Loucy (cell line): ENCODE measurements around the gene ARHGAP22.

Experiments used
- H2AFZ ChIP-seq: fragments of 200-600 bp; sonication (generic); 2 replicates; pipeline ENCODE4 v1.6.0; 2016; ENCODE audit warnings: antibody characterized with exemption, mild to moderate bottlenecking, low read length, moderate library complexity
- H3F3A ChIP-seq: fragments of 200-600 bp; 2 replicates; pipeline ENCODE4 v1.6.0; 2016; ENCODE audit warnings: antibody characterized with exemption, low read depth, mild to moderate bottlenecking
- H3K27me3 ChIP-seq: fragments of 200-600 bp; sonication (generic); 2 replicates; pipeline ENCODE4 v1.6.1; 2014; ENCODE audit warnings: low read length, mild to moderate bottlenecking; ENCODE audit not compliant: insufficient read depth, poor library complexity, severe bottlenecking
- H3K36me3 ChIP-seq: fragments of 200-600 bp; sonication (generic); 2 replicates; pipeline ENCODE4 v1.6.1; 2016; ENCODE audit warnings: low read length; ENCODE audit not compliant: insufficient read depth
- H3K4me1 ChIP-seq: fragments of 200-600 bp; sonication (generic); 2 replicates; pipeline ENCODE4 v1.5.1; 2014; ENCODE audit warnings: low read length, mild to moderate bottlenecking; ENCODE audit not compliant: insufficient read depth, poor library complexity, severe bottlenecking
- H3K4me2 ChIP-seq: fragments of 200-600 bp; sonication (generic); 2 replicates; pipeline ENCODE4 v1.6.0; 2014; ENCODE audit warnings: antibody characterized with exemption, low read length, low read depth, mild to moderate bottlenecking; ENCODE audit not compliant: poor library complexity, severe bottlenecking
- H3K4me3 ChIP-seq: fragments of 200-600 bp; sonication (generic); 2 replicates; pipeline ENCODE4 v1.5.1; 2014; ENCODE audit warnings: low read length, mild to moderate bottlenecking, mixed read lengths; ENCODE audit not compliant: poor library complexity, severe bottlenecking
- H3K79me2 ChIP-seq: fragments of 200-600 bp; sonication (generic); 2 replicates; pipeline ENCODE4 v1.6.1; 2014; ENCODE audit warnings: low read length; ENCODE audit not compliant: insufficient read depth
- H3K9ac ChIP-seq: fragments of 200-600 bp; sonication (generic); 2 replicates; pipeline ENCODE4 v1.6.0; 2014; ENCODE audit warnings: mild to moderate bottlenecking, low read depth, low read length, moderate library complexity; ENCODE audit not compliant: poor library complexity, severe bottlenecking
- H3K9me2 ChIP-seq: fragments of 200-600 bp; sonication (generic); replicated peaks from 2 replicates; pipeline ENCODE4 v1.6.1; 2016; ENCODE audit warnings: low read depth, low read length, mixed read lengths
- H3K9me3 ChIP-seq: fragments of 200-600 bp; sonication (generic); 2 replicates; pipeline ENCODE4 v1.6.1; 2014; ENCODE audit warnings: mild to moderate bottlenecking, antibody characterized with exemption, low read length, low read depth; ENCODE audit not compliant: insufficient read depth
- H4K20me1 ChIP-seq: fragments of 200-600 bp; sonication (generic); 2 replicates; pipeline ENCODE4 v1.6.0; 2014; ENCODE audit warnings: antibody characterized with exemption, low read length, mild to moderate bottlenecking; ENCODE audit not compliant: insufficient read depth, poor library complexity, severe bottlenecking
- EZH2phosphoT487 ChIP-seq: fragments of 200-600 bp; IDR thresholded peaks from 2 replicates; pipeline ENCODE4 v1.6.1; 2018; ENCODE audit warnings: antibody characterized with exemption, mild to moderate bottlenecking, moderate library complexity, borderline replicate concordance
- TF ChIP-seq, protein P1 (sequence below): fragments of 200-600 bp; sonication (generic); conservative IDR thresholded peaks from 2 replicates; pipeline ENCODE4 v1.5.1; 2014; ENCODE audit warnings: mild to moderate bottlenecking, antibody characterized with exemption, low read length

ARHGAP22 gene

DNA sequence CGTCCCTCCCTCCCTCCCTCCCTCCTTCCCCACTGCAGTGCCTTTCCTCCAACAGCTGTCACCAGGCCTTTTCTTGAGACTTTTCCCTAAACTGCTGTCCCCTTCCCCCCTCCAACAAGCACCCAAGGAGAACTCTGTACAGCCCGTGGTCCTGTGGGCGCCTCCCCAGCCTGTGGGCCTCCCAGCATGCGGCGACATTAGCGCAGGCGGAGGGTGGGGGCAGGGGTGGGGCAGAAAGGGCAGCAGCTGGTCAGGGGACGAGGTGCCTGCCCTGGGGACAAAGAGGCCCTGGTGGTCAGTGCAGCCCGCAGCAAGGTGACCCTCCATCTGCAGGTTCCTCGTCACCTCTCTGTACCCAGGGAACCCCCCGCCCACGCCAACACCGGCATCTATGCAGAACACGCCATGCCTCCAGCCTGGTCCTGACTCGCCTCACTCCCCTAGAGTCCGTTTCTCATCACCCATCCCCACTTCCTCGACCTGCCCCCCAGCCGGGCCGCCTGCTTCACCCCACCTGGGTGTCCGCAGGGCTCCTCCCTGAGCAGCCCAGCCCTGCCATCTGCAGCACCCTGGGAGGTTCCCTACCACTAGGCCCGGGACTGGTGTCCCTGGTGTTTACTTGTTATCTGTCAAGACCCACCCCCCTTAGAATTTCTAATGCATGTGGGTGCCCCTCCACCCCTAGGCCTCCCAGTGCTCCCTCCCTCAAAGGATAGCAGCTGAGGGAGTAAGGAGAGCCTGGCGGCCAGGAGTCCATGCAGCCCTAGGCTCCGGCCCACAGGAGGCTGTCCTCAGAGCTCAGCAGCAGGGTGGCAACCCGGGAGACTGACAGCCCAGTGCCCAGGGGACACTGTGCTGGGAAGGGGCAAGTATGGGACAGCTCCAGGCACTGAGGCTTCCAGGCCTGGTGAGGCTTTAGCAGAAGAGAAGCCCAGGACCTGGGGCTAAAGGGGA lies 147.8 kb downstream of the ARHGAP22 start:
- Histone ChIP-seq H3K4me1 (peaks cover 17% of the 10 kb centered on the region), H3K9me2 (no peaks in the 10 kb centered on the region), H3K36me3 (no peaks in the 10 kb centered on the region), H3K79me2 (no peaks in the 10 kb centered on the region), H3K9me3 (no peaks in the 10 kb centered on the region), H3F3A (no peaks in the 10 kb centered on the region), H3K9ac (peak overlapping the region; percentile 6), H3K27me3 (no peaks in the 10 kb centered on the region), H3K4me2 (peak overlapping the region; percentile 47), H4K20me1 (no peaks in the 10 kb centered on the region), H2AFZ (no peak overlapping the region), H3K4me3 (no peak overlapping the region)
- TF ChIP-seq, protein P1, sequence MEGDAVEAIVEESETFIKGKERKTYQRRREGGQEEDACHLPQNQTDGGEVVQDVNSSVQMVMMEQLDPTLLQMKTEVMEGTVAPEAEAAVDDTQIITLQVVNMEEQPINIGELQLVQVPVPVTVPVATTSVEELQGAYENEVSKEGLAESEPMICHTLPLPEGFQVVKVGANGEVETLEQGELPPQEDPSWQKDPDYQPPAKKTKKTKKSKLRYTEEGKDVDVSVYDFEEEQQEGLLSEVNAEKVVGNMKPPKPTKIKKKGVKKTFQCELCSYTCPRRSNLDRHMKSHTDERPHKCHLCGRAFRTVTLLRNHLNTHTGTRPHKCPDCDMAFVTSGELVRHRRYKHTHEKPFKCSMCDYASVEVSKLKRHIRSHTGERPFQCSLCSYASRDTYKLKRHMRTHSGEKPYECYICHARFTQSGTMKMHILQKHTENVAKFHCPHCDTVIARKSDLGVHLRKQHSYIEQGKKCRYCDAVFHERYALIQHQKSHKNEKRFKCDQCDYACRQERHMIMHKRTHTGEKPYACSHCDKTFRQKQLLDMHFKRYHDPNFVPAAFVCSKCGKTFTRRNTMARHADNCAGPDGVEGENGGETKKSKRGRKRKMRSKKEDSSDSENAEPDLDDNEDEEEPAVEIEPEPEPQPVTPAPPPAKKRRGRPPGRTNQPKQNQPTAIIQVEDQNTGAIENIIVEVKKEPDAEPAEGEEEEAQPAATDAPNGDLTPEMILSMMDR, result no peak
- no peak for TF ChIP-seq EZH2phosphoT487

DNA sequence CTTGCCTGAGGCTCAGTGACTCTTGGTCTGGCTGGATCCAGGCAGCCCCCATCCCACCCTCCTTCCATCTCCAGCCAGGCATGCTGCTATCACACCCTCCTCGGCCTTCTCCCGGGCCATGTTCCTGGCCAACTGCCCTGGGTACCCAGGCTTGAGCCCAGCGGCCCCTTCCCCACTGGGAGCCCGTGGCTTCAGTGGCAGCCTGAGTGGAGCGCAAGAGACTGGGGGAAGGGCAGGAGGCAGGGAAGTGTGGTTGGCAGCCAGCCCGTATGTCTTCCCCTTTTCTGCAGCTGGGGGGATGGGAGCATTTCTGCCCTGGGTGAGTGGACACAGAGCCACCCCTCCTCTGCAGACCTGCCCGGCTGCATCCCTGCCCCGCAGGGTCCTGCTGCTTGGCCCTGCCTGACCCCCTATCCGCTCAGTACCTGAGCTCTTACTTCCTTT lies 148.5 kb downstream of the ARHGAP22 start:
- H3K9me3 ChIP-seq, result no peaks in the 10 kb centered on the region
- H3K9me2 ChIP-seq, result no peaks in the 10 kb centered on the region
- H3K9ac ChIP-seq, result peak overlapping the region; percentile 6
- no peaks in the 10 kb centered on the region for H3K36me3 ChIP-seq
- H3F3A ChIP-seq, result no peaks in the 10 kb centered on the region
- TF ChIP-seq, protein P1, result no peak
- no peak for TF ChIP-seq EZH2phosphoT487
- H4K20me1 ChIP-seq, result no peaks in the 10 kb centered on the region
- H3K4me2 ChIP-seq, result peak overlapping the region; percentile 47
- H3K79me2 ChIP-seq, result no peaks in the 10 kb centered on the region
- no peak overlapping the region for H3K4me3 ChIP-seq
- H2AFZ ChIP-seq, result no peak overlapping the region
- H3K27me3 ChIP-seq, result no peaks in the 10 kb centered on the region
- H3K4me1 ChIP-seq, result peaks cover 17% of the 10 kb centered on the region

DNA sequence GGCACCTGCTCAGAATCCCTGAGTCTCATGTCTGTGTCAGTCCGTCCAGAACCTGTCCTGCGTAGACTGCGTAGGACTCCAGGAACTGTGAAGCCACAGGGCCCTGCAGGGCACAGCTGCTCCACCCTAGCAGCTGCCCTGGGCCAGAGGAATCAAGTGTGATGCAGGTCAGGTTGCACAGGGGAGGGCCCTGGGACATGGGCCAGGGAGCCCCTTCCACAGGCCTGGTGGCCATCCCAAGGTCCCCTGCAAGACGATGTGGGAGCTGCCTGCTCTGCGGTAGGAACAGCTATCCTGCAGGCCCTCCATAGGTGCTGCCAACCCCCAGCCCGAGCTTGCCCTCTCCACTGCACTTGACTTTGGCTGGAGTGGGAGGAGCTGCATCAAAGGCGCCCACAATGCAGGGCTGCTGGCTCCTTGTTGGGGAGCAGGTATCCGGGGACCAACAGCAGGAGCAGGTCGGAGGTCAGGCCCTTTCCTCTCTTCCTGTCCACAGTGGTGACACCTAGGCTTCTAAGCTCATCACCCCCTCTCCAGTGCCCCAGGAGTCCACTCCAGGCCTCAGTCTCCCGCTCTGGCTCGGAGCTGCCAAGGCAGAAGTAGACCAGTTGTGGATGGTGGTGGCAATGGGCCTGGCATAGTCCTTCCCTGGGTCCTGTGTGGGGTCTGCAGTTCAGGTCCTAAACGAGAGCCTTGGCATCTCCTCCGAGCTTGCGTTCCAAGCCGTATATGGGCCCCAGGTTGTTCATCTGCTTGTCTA lies 149.3 kb downstream of the ARHGAP22 start:
- peaks cover 17% of the 10 kb centered on the region for H3K4me1 ChIP-seq
- no peak for TF ChIP-seq EZH2phosphoT487
- TF ChIP-seq, protein P1, result no peak
- H3K36me3 ChIP-seq, result no peaks in the 10 kb centered on the region
- no peak overlapping the region for H3K4me3 ChIP-seq
- H3K27me3 ChIP-seq, result no peaks in the 10 kb centered on the region
- no peaks in the 10 kb centered on the region for H3K9me3 ChIP-seq
- no peaks in the 10 kb centered on the region for H4K20me1 ChIP-seq
- H3F3A ChIP-seq, result no peaks in the 10 kb centered on the region
- H3K9ac ChIP-seq, result peak overlapping the region; percentile 6
- no peaks in the 10 kb centered on the region for H3K79me2 ChIP-seq
- no peak overlapping the region for H3K4me2 ChIP-seq
- H3K9me2 ChIP-seq, result no peaks in the 10 kb centered on the region
- H2AFZ ChIP-seq, result no peak overlapping the region
